Immature natural killer cell (primary cell): ENCODE measurements around the gene STX2. TPM values are rescaled to one million over a fixed set of nuclear protein-coding genes. Genes with fewer than 3 reads are reported as not detected.
A peak's percentile ranks its signal among the peaks of the same experiment; 100 is the strongest.
"Not testable (repeated sequence)": the region's sequence is repeated elsewhere in the genome, so short reads cannot be mapped to it uniquely, and the experiment has no call there.

Source experiments
- DNase-seq, 3 donors: peaks; one replicate each; pipeline ENCODE4 v3.0.0; 2022; ENCODE audit warnings: mixed read lengths in 1 of 3
- H3K27ac Mint-ChIP-seq, 6 donors: one replicate each; pipeline ENCODE4 v1.8.0; 2020; ENCODE audit warnings: mixed read lengths in 6 of 6, mild to moderate bottlenecking in 5 of 6, inconsistent platforms in 4 of 6, moderate library complexity in 3 of 6
- H3K27me3 Mint-ChIP-seq, 3 donors: one replicate each; pipeline ENCODE4 v1.8.0; 2020 to 2021; ENCODE audit warnings: low read depth in 3 of 3, mild to moderate bottlenecking in 3 of 3, mixed read lengths in 3 of 3, moderate library complexity in 3 of 3, inconsistent platforms in 1 of 3
- H3K36me3 Mint-ChIP-seq, 3 donors: one replicate each; pipeline ENCODE4 v1.8.0; 2020; ENCODE audit warnings: mixed read lengths in 3 of 3, inconsistent platforms in 2 of 3, mild to moderate bottlenecking in 2 of 3
- H3K4me1 Mint-ChIP-seq, 2 donors: one replicate each; pipeline ENCODE4 v1.8.0; 2020; ENCODE audit warnings: inconsistent platforms in 2 of 2, mild to moderate bottlenecking in 2 of 2, mixed read lengths in 2 of 2, moderate library complexity in 1 of 2
- H3K4me3 Mint-ChIP-seq, 5 donors: one replicate each; pipeline ENCODE4 v1.8.0; 2020; ENCODE audit warnings: mild to moderate bottlenecking in 5 of 5, mixed read lengths in 5 of 5, inconsistent platforms in 3 of 5, moderate library complexity in 3 of 5
- H3K9me3 Mint-ChIP-seq, 6 donors: one replicate each; pipeline ENCODE4 v1.8.0; 2020; ENCODE audit warnings: mild to moderate bottlenecking in 6 of 6, mixed read lengths in 6 of 6, inconsistent platforms in 4 of 6, moderate library complexity in 3 of 6
- polyA plus RNA-seq, 3 donors: library from polyadenylated mRNA; unstranded; fragments of 300-500 nt; fragmentation: Illumina TruSeq; gene quantifications; one replicate each; pipeline ENCODE4 v1.2.3, GENCODE V29; 2021

The STX2 gene
- polyA plus RNA-seq, 3 donors from 2014 or later: 3.3 to 5.8 (median 3.6) TPM

GRCh38 chr12:130775953-130776856, 62.8 kb downstream of the STX2 start:
- no peaks in the 10 kb centered on the region for H3K9me3 Mint-ChIP-seq
- peaks cover 6 to 15% (median 9%) of the 10 kb centered on the region in 3 donors for H3K27me3 Mint-ChIP-seq
- H3K27ac Mint-ChIP-seq: peak overlapping the region in 2 of 6 donors; percentile 49 to 81
- H3K4me1 Mint-ChIP-seq: peaks cover 8% of the 10 kb centered on the region in 2 donors
- H3K4me3 Mint-ChIP-seq: peak overlapping the region; percentile 64 to 90 (median 77)
- H3K36me3 Mint-ChIP-seq: peaks cover 0 to 7% (median 4%) of the 10 kb centered on the region in 3 donors
- DNase-seq: no peak

GRCh38 chr12:130770413-130771028, 68.5 kb downstream of the STX2 start:
- Mint-ChIP-seq H3K9me3 (no peaks in the 10 kb centered on the region), H3K27ac (no peak overlapping the region), H3K27me3 (peaks cover 5 to 9% (median 7%) of the 10 kb centered on the region in 3 donors), H3K4me3 (no peak overlapping the region), H3K4me1 (no peaks in the 10 kb centered on the region), H3K36me3 (no peaks in the 10 kb centered on the region)
- DNase-seq: no peak

- Mint-ChIP-seq H3K36me3 (no peaks in the 10 kb centered on the region), H3K27me3 (peaks cover 2 to 6% (median 3%) of the 10 kb centered on the region in 3 donors), H3K27ac (no peak overlapping the region), H3K4me3 (no peak overlapping the region), H3K4me1 (no peaks in the 10 kb centered on the region), H3K9me3 (no peaks in the 10 kb centered on the region)
- DNase-seq: no peak
Observed at GRCh38 chr12:130768120-130768519, 70.9 kb downstream of the STX2 start.

- Mint-ChIP-seq H3K4me1 (peaks cover 0 to 9% of the 10 kb centered on the region in 2 donors), H3K27me3 (peaks cover 1 to 5% (median 4%) of the 10 kb centered on the region in 3 donors), H3K9me3 (no peaks in the 10 kb centered on the region), H3K27ac (no peak overlapping the region), H3K4me3 (no peak overlapping the region), H3K36me3 (no peaks in the 10 kb centered on the region)
- DNase-seq: no peak
Observed at GRCh38 chr12:130766470-130766869, 72.6 kb downstream of the STX2 start.

GRCh38 chr12:130765186-130765659, 73.8 kb downstream of the STX2 start:
- Mint-ChIP-seq H3K27me3 (peaks cover 1 to 5% (median 4%) of the 10 kb centered on the region in 3 donors), H3K36me3 (no peaks in the 10 kb centered on the region), H3K27ac (no peak overlapping the region), H3K4me1 (peaks cover 0 to 18% of the 10 kb centered on the region in 2 donors), H3K9me3 (no peaks in the 10 kb centered on the region), H3K4me3 (no peak overlapping the region)
- no peak for DNase-seq

- no peak overlapping the region for H3K4me3 Mint-ChIP-seq
- H3K27ac Mint-ChIP-seq: no peak overlapping the region
- no peaks in the 10 kb centered on the region for H3K9me3 Mint-ChIP-seq
- H3K27me3 Mint-ChIP-seq: peaks cover 1 to 5% (median 4%) of the 10 kb centered on the region in 3 donors
- no peak for DNase-seq
- H3K4me1 Mint-ChIP-seq: peaks cover 0 to 19% of the 10 kb centered on the region in 2 donors
- H3K36me3 Mint-ChIP-seq: no peaks in the 10 kb centered on the region
Observed at GRCh38 chr12:130764475-130765185, 74.4 kb downstream of the STX2 start.

- Mint-ChIP-seq H3K27me3 (peaks cover 1 to 5% (median 4%) of the 10 kb centered on the region in 3 donors), H3K9me3 (no peaks in the 10 kb centered on the region), H3K27ac (no peak overlapping the region), H3K36me3 (no peaks in the 10 kb centered on the region), H3K4me1 (peaks cover 0 to 19% of the 10 kb centered on the region in 2 donors), H3K4me3 (no peak overlapping the region)
- no peak for DNase-seq
Observed at GRCh38 chr12:130764073-130764472, 75.0 kb downstream of the STX2 start.

- Mint-ChIP-seq H3K4me1 (peaks cover 0 to 19% of the 10 kb centered on the region in 2 donors), H3K27ac (peak overlapping the region in 2 of 6 donors; percentile 26 to 46), H3K27me3 (peaks cover 1 to 9% (median 2%) of the 10 kb centered on the region in 3 donors), H3K9me3 (no peaks in the 10 kb centered on the region), H3K4me3 (peak overlapping the region in 2 of 5 donors; percentile 41 to 49), H3K36me3 (no peaks in the 10 kb centered on the region)
- DNase-seq: no peak
Observed at GRCh38 chr12:130762319-130762675, 76.8 kb downstream of the STX2 start.

GRCh38 chr12:130761537-130762318, 77.3 kb downstream of the STX2 start:
- peak overlapping the region in 3 of 5 donors; percentile 41 to 61 (median 49) for H3K4me3 Mint-ChIP-seq
- DNase-seq: peak; percentile 18 to 43 (median 21)
- no peaks in the 10 kb centered on the region for H3K36me3 Mint-ChIP-seq
- H3K27ac Mint-ChIP-seq: peak overlapping the region in 1 of 6 donors; percentile 46
- peaks cover 0 to 10% (median 1%) of the 10 kb centered on the region in 3 donors for H3K27me3 Mint-ChIP-seq
- no peaks in the 10 kb centered on the region for H3K9me3 Mint-ChIP-seq
- H3K4me1 Mint-ChIP-seq: peaks cover 0 to 19% of the 10 kb centered on the region in 2 donors

- peaks cover 10% of the 10 kb centered on the region in 2 donors for H3K4me1 Mint-ChIP-seq
- H3K9me3 Mint-ChIP-seq: peaks cover 8 to 21% (median 9%) of the 10 kb centered on the region in 6 donors
- peaks cover 3 to 10% (median 5%) of the 10 kb centered on the region in 3 donors for H3K27me3 Mint-ChIP-seq
- H3K4me3 Mint-ChIP-seq: peak overlapping the region; percentile 40 to 67 (median 53)
- DNase-seq: no peak
- peaks cover 4 to 6% (median 5%) of the 10 kb centered on the region in 3 donors for H3K36me3 Mint-ChIP-seq
- peak overlapping the region; percentile 52 to 92 (median 89) for H3K27ac Mint-ChIP-seq
Observed at GRCh38 chr12:130754234-130754901, 84.7 kb downstream of the STX2 start.

GRCh38 chr12:130752692-130753230, 86.3 kb downstream of the STX2 start:
- Mint-ChIP-seq H3K27me3 (peaks cover 3 to 12% (median 5%) of the 10 kb centered on the region in 3 donors), H3K36me3 (peaks cover 4 to 6% (median 5%) of the 10 kb centered on the region in 3 donors), H3K4me3 (no peak overlapping the region), H3K9me3 (peaks cover 8 to 21% (median 9%) of the 10 kb centered on the region in 6 donors), H3K4me1 (peaks cover 10 to 17% of the 10 kb centered on the region in 2 donors), H3K27ac (no peak overlapping the region)
- DNase-seq: no peak

GRCh38 chr12:130752037-130752436, 87.0 kb downstream of the STX2 start:
- Mint-ChIP-seq H3K4me1 (peaks cover 10 to 18% of the 10 kb centered on the region in 2 donors), H3K9me3 (peaks cover 8 to 21% (median 9%) of the 10 kb centered on the region in 6 donors)
- not testable (repeated sequence) for DNase-seq, H3K4me3 Mint-ChIP-seq, H3K27ac Mint-ChIP-seq, H3K27me3 Mint-ChIP-seq, H3K36me3 Mint-ChIP-seq
